Ectodermal cell (in vitro differentiated cells): ENCODE data around the gene MEA1.
A peak's percentile ranks its signal among the peaks of the same experiment; 100 is the strongest.

Experiments used
- H3K27ac ChIP-seq: 2 replicates; pipeline ENCODE4 v1.7.0; 2013; ENCODE audit warnings: mild to moderate bottlenecking, low read depth, low read length; ENCODE audit not compliant: insufficient read depth, poor library complexity, severe bottlenecking
- H3K27me3 ChIP-seq: 2 replicates; pipeline ENCODE4 v1.7.0; 2013; ENCODE audit warnings: mild to moderate bottlenecking, low read length; ENCODE audit not compliant: insufficient read depth, control insufficient read depth, poor library complexity, severe bottlenecking
- H3K36me3 ChIP-seq: one replicate; pipeline ENCODE4 v1.7.0; 2013; ENCODE audit warnings: low read length; ENCODE audit not compliant: control insufficient read depth, insufficient read depth
- H3K4me1 ChIP-seq: one replicate; pipeline ENCODE4 v1.7.0; 2013; ENCODE audit warnings: low read length; ENCODE audit not compliant: control insufficient read depth, insufficient read depth
- H3K4me3 ChIP-seq: 2 replicates; pipeline ENCODE4 v1.7.0; 2013; ENCODE audit warnings: low read depth, low read length, control low read depth; ENCODE audit not compliant: insufficient read depth
- H3K9me3 ChIP-seq: 2 replicates; pipeline ENCODE4 v1.7.0; 2013; ENCODE audit warnings: mild to moderate bottlenecking, low read length, moderate library complexity; ENCODE audit not compliant: control insufficient read depth
- WGBS, 2 experiments: methylation state at CpG; one replicate each; pipeline ENCODE4 v1.1.7; 2013; ENCODE audit warnings: missing lambda C conversion rate in 2 of 2; 5-methylcytosine and 5-hydroxymethylcytosine counted together

MEA1 gene

GRCh38 chr6:43026365-43026764 is 12.6 kb upstream of the MEA1 start:
- H3K9me3 ChIP-seq = no peaks in the 10 kb centered on the region
- peaks cover 50% of the 10 kb centered on the region for H3K36me3 ChIP-seq
- no peaks in the 10 kb centered on the region for H3K4me1 ChIP-seq
- no peak overlapping the region for H3K27ac ChIP-seq
- 92 to 93% methylated on average over 5 of the region's 5 CpGs for WGBS, 2 experiments
- no peak overlapping the region for H3K4me3 ChIP-seq
- no peaks in the 10 kb centered on the region for H3K27me3 ChIP-seq

GRCh38 chr6:43024436-43024835 is 10.7 kb upstream of the MEA1 start:
- Histone ChIP-seq H3K27ac (no peak overlapping the region), H3K27me3 (no peaks in the 10 kb centered on the region), H3K36me3 (peaks cover 47% of the 10 kb centered on the region), H3K4me3 (no peak overlapping the region), H3K4me1 (peaks cover 5% of the 10 kb centered on the region), H3K9me3 (no peaks in the 10 kb centered on the region)
- WGBS, 2 experiments = 95 to 96% methylated on average over 2 of the region's 2 CpGs

DNA sequence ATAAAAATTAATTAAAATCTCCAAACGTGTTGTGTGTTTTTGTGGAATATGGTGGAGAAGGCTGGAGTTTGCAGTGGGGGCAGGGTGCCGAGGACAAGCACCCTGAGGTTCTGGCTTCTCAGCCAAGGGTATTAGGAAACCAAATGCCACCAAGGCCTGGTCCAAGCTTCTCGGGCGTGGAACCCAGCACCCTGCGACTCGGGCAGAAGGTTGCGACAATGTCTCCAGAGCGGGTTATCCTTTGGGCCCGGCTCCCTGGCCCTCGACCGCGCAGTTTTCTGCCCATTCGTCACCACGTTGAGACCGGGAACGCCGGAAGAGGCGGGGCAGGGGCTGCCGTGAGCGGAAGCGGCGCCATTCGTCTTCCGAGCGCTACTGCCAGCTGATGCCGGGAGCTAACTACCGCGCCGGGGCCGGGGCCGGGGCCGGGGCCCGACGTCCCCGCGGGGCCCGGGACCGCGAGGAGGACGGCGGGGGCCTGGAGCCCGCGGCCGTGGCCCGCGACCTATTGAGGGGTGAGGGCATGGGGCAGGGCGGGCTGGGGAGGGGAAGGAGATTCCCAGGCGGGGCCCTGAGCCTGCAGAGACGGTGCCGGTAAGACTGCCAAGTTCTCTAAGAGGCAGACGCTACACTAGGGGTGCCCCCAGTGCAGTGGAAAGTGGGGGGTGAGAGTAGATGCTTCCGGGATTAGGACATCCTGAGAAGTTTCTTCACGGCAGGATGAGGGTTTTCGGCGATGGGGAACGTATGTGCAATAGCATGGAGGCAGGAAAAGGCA is 7.7 kb upstream of the MEA1 start, which contains the start of gene RRP36:
TSS of gene RRP36 (plus strand) at position 354 of the 778 bp plus-strand sequence. CDS start at position 386, 32 bp downstream.
- H3K27ac ChIP-seq = no peak within 1 kb of the TSS
- H3K4me3 ChIP-seq = peak within 1 kb of the TSS; percentile 90
- WGBS, 2 experiments = 2% methylated on average over 56 of the region's 56 CpGs
- H3K36me3 ChIP-seq = peaks cover 36% of the 10 kb centered on the region
- H3K9me3 ChIP-seq = no peaks in the 10 kb centered on the region
- peaks cover 5% of the 10 kb centered on the region for H3K4me1 ChIP-seq
- H3K27me3 ChIP-seq = no peaks in the 10 kb centered on the region

GRCh38 chr6:43020847-43021246 is 7.1 kb upstream of the MEA1 start:
- Histone ChIP-seq H3K9me3 (no peaks in the 10 kb centered on the region), H3K4me1 (peaks cover 5% of the 10 kb centered on the region), H3K27me3 (no peaks in the 10 kb centered on the region), H3K4me3 (peak overlapping the region; percentile 90), H3K36me3 (peaks cover 33% of the 10 kb centered on the region), H3K27ac (no peak overlapping the region)
- 57 to 74% methylated on average over 4 to 5 of the region's 5 CpGs for WGBS, 2 experiments

- Histone ChIP-seq H3K27me3 (no peaks in the 10 kb centered on the region), H3K4me1 (peaks cover 6% of the 10 kb centered on the region), H3K36me3 (peaks cover 29% of the 10 kb centered on the region), H3K27ac (no peak overlapping the region), H3K4me3 (no peak overlapping the region), H3K9me3 (no peaks in the 10 kb centered on the region)
- WGBS, 2 experiments = 92 to 95% methylated on average over 3 of the region's 3 CpGs
Observed at GRCh38 chr6:43020052-43020705, 6.4 kb upstream of the MEA1 start.

DNA sequence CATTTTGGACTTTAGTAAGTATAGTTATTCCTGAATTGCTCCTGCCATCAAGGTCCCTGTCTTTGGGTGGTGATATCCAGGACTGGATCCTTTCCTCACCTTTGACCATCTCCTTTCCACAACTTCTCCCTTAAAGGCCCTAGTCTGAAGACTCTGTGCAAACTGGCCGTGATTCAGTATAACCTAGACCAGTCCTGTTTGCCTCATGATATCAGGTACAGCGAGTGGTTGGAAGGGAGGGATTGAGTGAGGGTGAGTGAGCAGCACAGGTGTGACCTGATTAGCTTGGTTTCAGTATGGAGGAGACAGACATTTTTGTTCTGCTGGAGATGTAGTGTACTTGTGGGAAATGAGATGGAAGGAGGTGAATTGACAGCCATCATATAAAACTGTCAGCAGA is 5.4 kb upstream of the MEA1 start:
- Histone ChIP-seq H3K4me3 (no peak overlapping the region), H3K9me3 (no peaks in the 10 kb centered on the region), H3K27ac (no peak overlapping the region), H3K36me3 (peaks cover 19% of the 10 kb centered on the region), H3K27me3 (no peaks in the 10 kb centered on the region), H3K4me1 (peaks cover 10% of the 10 kb centered on the region)
- WGBS, 2 experiments = 93 to 97% methylated on average over 2 of the region's 2 CpGs

- Histone ChIP-seq H3K4me1 (peaks cover 19% of the 10 kb centered on the region), H3K27ac (no peak overlapping the region), H3K9me3 (no peaks in the 10 kb centered on the region), H3K36me3 (peaks cover 17% of the 10 kb centered on the region), H3K27me3 (no peaks in the 10 kb centered on the region), H3K4me3 (no peak overlapping the region)
- 95 to 96% methylated on average over 12 of the region's 12 CpGs for WGBS, 2 experiments
Observed at GRCh38 chr6:43016943-43017334, 3.2 kb upstream of the MEA1 start.

GRCh38 chr6:43016176-43016942 is 2.6 kb upstream of the MEA1 start:
- no peaks in the 10 kb centered on the region for H3K9me3 ChIP-seq
- peaks cover 19% of the 10 kb centered on the region for H3K4me1 ChIP-seq
- H3K4me3 ChIP-seq = no peak overlapping the region
- H3K27me3 ChIP-seq = no peaks in the 10 kb centered on the region
- H3K36me3 ChIP-seq = peaks cover 20% of the 10 kb centered on the region
- no peak overlapping the region for H3K27ac ChIP-seq
- WGBS, 2 experiments = 83 to 88% methylated on average over 7 of the region's 7 CpGs

- 6% methylated on average over 7 of the region's 7 CpGs for WGBS, 2 experiments
- Histone ChIP-seq H3K4me3 (peak overlapping the region; percentile 85), H3K27me3 (no peaks in the 10 kb centered on the region), H3K4me1 (peaks cover 14% of the 10 kb centered on the region), H3K27ac (peak overlapping the region; percentile 80), H3K36me3 (peaks cover 22% of the 10 kb centered on the region), H3K9me3 (no peaks in the 10 kb centered on the region)
Observed at GRCh38 chr6:43014434-43014909, 726 bp upstream of the MEA1 start.
